K562 (cell line): ENCODE data around the gene ANKS1B. TPM values are rescaled to one million over a fixed set of nuclear protein-coding genes. Genes with fewer than 3 reads are reported as not detected.

Source experiments
- ATAC-seq: fragments of 200-7000 bp; cut with Tn5 transposase; 3 replicates; pipeline ENCODE4 v1.9.1; 2020; ENCODE audit warnings: moderate library complexity
- BruUV-seq: library from RNA; stranded (reverse); fragments of 400-500 nt; replicated peaks from 2 replicates; lab custom pipeline; 2021; lab: Mats Ljungman, UMichigan
- CTCF ChIA-PET: fragments of 300-600 bp; formaldehyde crosslinking; extraction: SDS; loops from one replicate; lab custom pipeline; 2021; ENCODE audit warnings: low intra/inter-chr PET ratio; lab: Yijun Ruan, JAX
- POLR2A ChIA-PET: fragments of 300-600, 350-650 bp; sonication (Branson Sonifier 250); formaldehyde crosslinking; extraction: SDS; loops from one replicate; lab custom pipeline; 2021; ENCODE audit warnings: antibody characterized with exemption, inconsistent platforms; lab: Yijun Ruan, JAX
- DNase-seq, 4 experiments: peaks; one replicate each; pipeline versions ENCODE4 v3.0.0 to v3.0.0-alpha.2; 2011 to 2018; ENCODE audit warnings: low spot score in 3 of 4, mixed read lengths in 3 of 4; ENCODE audit errors: extremely low read depth in 1 of 4
- FAIRE-seq: peaks from 2 replicates; lab custom pipeline; 2011; peaks lifted over from hg19 to GRCh38; lab: Jason Lieb, UNC
- H2AFZ ChIP-seq: 2 replicates; pipeline ENCODE4 v1.6.0; 2011; ENCODE audit warnings: low read depth, low read length, control low read depth, inconsistent platforms
- H3K27ac ChIP-seq: fragments of 200-600 bp; 3 replicates; pipeline ENCODE4 v1.8.0; 2011; ENCODE audit warnings: low read depth, mild to moderate bottlenecking, control low read depth, inconsistent platforms, low read length, moderate library complexity, mixed read lengths; ENCODE audit errors: extremely low read depth
- H3K27me3 ChIP-seq, 2 experiments: fragments of 300-600 bp in 1 of 2; 2 replicates in 1 of 2; 3 replicates in 1 of 2; pipeline versions ENCODE4 v1.6.0 to v1.8.0; 2011; ENCODE audit warnings: inconsistent platforms in 2 of 2, low read length in 2 of 2, mild to moderate bottlenecking in 1 of 2, mixed read lengths in 1 of 2, moderate library complexity in 1 of 2; ENCODE audit not compliant: control insufficient read depth in 2 of 2, insufficient read depth in 2 of 2
- H3K36me3 ChIP-seq: fragments of 300-600 bp; 3 replicates; pipeline ENCODE4 v1.8.0; 2011; ENCODE audit warnings: mild to moderate bottlenecking, low read length, inconsistent platforms; ENCODE audit not compliant: control insufficient read depth, insufficient read depth
- H3K4me1 ChIP-seq, 2 experiments: fragments of 200-600 bp in 1 of 2; replicated peaks in 1 of 2; 2 replicates in 1 of 2; 3 replicates in 1 of 2; pipeline versions ENCODE4 v1.5.1 to v1.8.0; 2011; ENCODE audit warnings: inconsistent platforms in 2 of 2, low read length in 2 of 2, mild to moderate bottlenecking in 1 of 2, mixed read lengths in 1 of 2, moderate library complexity in 1 of 2; ENCODE audit not compliant: control insufficient read depth in 2 of 2, insufficient read depth in 2 of 2
- H3K4me2 ChIP-seq: 2 replicates; pipeline ENCODE4 v1.6.1; 2011; ENCODE audit warnings: low read length, control low read depth, inconsistent platforms, mixed read lengths; ENCODE audit not compliant: insufficient read depth
- H3K4me3 ChIP-seq: fragments of 200-600 bp; sonication (generic), shearing (Covaris generic); 2 replicates; pipeline ENCODE4 v1.5.1; 2016; ENCODE audit warnings: control low read depth, inconsistent platforms
- H3K79me2 ChIP-seq: fragments of 200-600 bp; 3 replicates; pipeline ENCODE4 v1.8.0; 2011; ENCODE audit warnings: low read length, inconsistent platforms; ENCODE audit not compliant: control insufficient read depth, insufficient read depth
- H3K9ac ChIP-seq, 2 experiments: 2 replicates each; pipeline versions ENCODE4 v1.6.0 to v1.6.1; 2011; ENCODE audit warnings: low read depth in 2 of 2, low read length in 2 of 2, control low read depth in 1 of 2, inconsistent platforms in 1 of 2, mild to moderate bottlenecking in 1 of 2, mixed read lengths in 1 of 2; ENCODE audit not compliant: insufficient read depth in 1 of 2
- H3K9me1 ChIP-seq: one replicate; pipeline ENCODE4 v1.6.0; 2011; ENCODE audit warnings: inconsistent platforms, mild to moderate bottlenecking, low read length, moderate library complexity; ENCODE audit not compliant: control insufficient read depth, insufficient read depth
- H3K9me3 ChIP-seq: replicated peaks from 2 replicates; pipeline ENCODE4 v1.5.1; 2011; ENCODE audit warnings: low read depth, low read length, inconsistent platforms; ENCODE audit not compliant: control insufficient read depth, insufficient read depth
- H4K20me1 ChIP-seq: replicated peaks from 2 replicates; pipeline ENCODE4 v1.6.1; 2011; ENCODE audit warnings: low read length, inconsistent platforms, mixed read lengths; ENCODE audit not compliant: control insufficient read depth, insufficient read depth
- ADNP ChIP-seq: fragments of 200-800 bp; sonication (Bioruptor generic); IDR thresholded peaks from 2 replicates; pipeline ENCODE4 v1.6.1; 2016; ENCODE audit warnings: missing genetic modification characterization, missing compliant biosample characterization
- ELF4 ChIP-seq: fragments of 450-650 bp; formaldehyde crosslinking; IDR thresholded peaks from 2 replicates; pipeline ENCODE4 v1.4.0; 2022; ENCODE audit warnings: missing genetic modification characterization
- FOXA3 ChIP-seq, 2 experiments: fragments of 450-650 bp in 1 of 2; sonication (generic) in 1 of 2; formaldehyde crosslinking; IDR thresholded peaks in 1 of 2; conservative IDR thresholded peaks in 1 of 2; 2 replicates each; pipeline versions ENCODE4 v1.4.0 to v1.8.0; 2020 to 2022; ENCODE audit warnings: mild to moderate bottlenecking in 2 of 2, missing genetic modification reagents in 1 of 2
- GTF2A2 ChIP-seq: IDR thresholded peaks from 2 replicates; pipeline ENCODE4 v1.6.1; 2016; ENCODE audit warnings: mild to moderate bottlenecking, missing genetic modification characterization, missing compliant biosample characterization
- NCOA6 ChIP-seq: fragments of 450-650 bp; IDR thresholded peaks from 2 replicates; pipeline ENCODE4 v1.6.1; 2017; ENCODE audit warnings: mild to moderate bottlenecking
- NCOR1 ChIP-seq: fragments of 450-650 bp; IDR thresholded peaks from 2 replicates; pipeline ENCODE4 v1.6.1; 2016; ENCODE audit warnings: mild to moderate bottlenecking, moderate library complexity
- PHTF2 ChIP-seq: fragments of 250-450 bp; sonication (Bioruptor Pico); IDR thresholded peaks from 2 replicates; pipeline ENCODE4 v1.5.0; 2021; ENCODE audit warnings: mild to moderate bottlenecking
- SPI1 ChIP-seq: IDR thresholded peaks from 2 replicates; pipeline ENCODE4 v1.6.1; 2011; ENCODE audit warnings: low read depth, low read length, control low read depth, borderline replicate concordance
- TARDBP ChIP-seq: fragments of 450-650 bp; IDR thresholded peaks from 2 replicates; pipeline ENCODE4 v1.6.1; 2016
- ZBED1 ChIP-seq: IDR thresholded peaks from 2 replicates; pipeline ENCODE4 v1.6.1; 2014
- WGBS: fragments of 100-300 bp; shearing (Covaris generic); methylation state at CpG from one replicate; pipeline ENCODE4 v1.1.6; 2016; ENCODE audit warnings: low coverage, mixed read lengths; ENCODE audit not compliant: insufficient coverage; ENCODE audit errors: missing lambda C conversion rate; 5-methylcytosine and 5-hydroxymethylcytosine counted together
- in situ Hi-C: fragments of 300-500 bp; cut with MboI; formaldehyde crosslinking; loops from 4 replicates; pipeline ENCODE4 v1.15.0; 2018; ENCODE audit warnings: inconsistent platforms, mixed read lengths
- intact Hi-C: fragments of 100-400 bp; cut with micrococcal nuclease; formaldehyde crosslinking; loops from 2 replicates; pipeline ENCODE4 v1.14.2; 2022
- polyA plus RNA-seq, 8 experiments: library from polyadenylated mRNA; depleted of rRNA in 4 of 8; stranded (reverse) in 5 of 8; unstranded in 3 of 8; fragments of >200 nt; fragmentation: Nextera tagmentation in 2 of 8; fragmentation: Illumina TruSeq in 1 of 8; extraction: Ambion mirVana in 2 of 8; extraction: Trizol in 1 of 8; gene quantifications; 2 replicates each; pipeline versions ENCODE4 v1.2.1 to v1.2.3, GENCODE V29; 2011 to 2014; ENCODE audit warnings: inconsistent platforms in 1 of 8, missing spikeins in 1 of 8
- total RNA-seq, 7 experiments: library from RNA; depleted of rRNA in 6 of 7; stranded (reverse); fragments of >200 nt in 6 of 7; fragmentation: Illumina TruSeq in 2 of 7; extraction: Trizol in 2 of 7; gene quantifications; 2 replicates each; pipeline versions ENCODE4 v1.2.1 to v1.2.3, GENCODE V29; 2011 to 2021; ENCODE audit warnings: low replicate concordance in 1 of 7
- TF ChIP-seq, protein P1 (sequence below): sonication (generic); formaldehyde crosslinking; IDR thresholded peaks from 2 replicates; pipeline ENCODE4 v1.8.0; 2022; ENCODE audit warnings: missing genetic modification reagents, mild to moderate bottlenecking, borderline replicate concordance
- TF ChIP-seq, protein P2 (sequence below): fragments of 250-450 bp; sonication (Bioruptor Pico); IDR thresholded peaks from 2 replicates; pipeline ENCODE4 v1.8.0; 2021; ENCODE audit warnings: moderate library complexity, mild to moderate bottlenecking, inconsistent platforms
- TF ChIP-seq, protein P3 (sequence below), 2 experiments: fragments of 450-650 bp; IDR thresholded peaks; 2 replicates each; pipeline ENCODE4 v1.6.1; 2016
- TF ChIP-seq, protein P4 (sequence below): IDR thresholded peaks from 2 replicates; pipeline ENCODE4 v1.6.1; 2011; ENCODE audit warnings: borderline replicate concordance, low read depth, mild to moderate bottlenecking, moderate library complexity, low read length; ENCODE audit not compliant: insufficient read depth, poor library complexity, severe bottlenecking
- TF ChIP-seq, protein P5 (sequence below): fragments of 250-450 bp; sonication (Bioruptor Pico); IDR thresholded peaks from 2 replicates; pipeline ENCODE4 v1.4.0; 2020; ENCODE audit warnings: mild to moderate bottlenecking, moderate library complexity

ANKS1B gene
- total and polyA plus RNA-seq, 9 of the 15 experiments (the other 6 are each of a cell fraction or from before 2014, with no cell fraction given) = 0.04 to 0.47 (median 0.28) TPM; not detected in 4

DNA sequence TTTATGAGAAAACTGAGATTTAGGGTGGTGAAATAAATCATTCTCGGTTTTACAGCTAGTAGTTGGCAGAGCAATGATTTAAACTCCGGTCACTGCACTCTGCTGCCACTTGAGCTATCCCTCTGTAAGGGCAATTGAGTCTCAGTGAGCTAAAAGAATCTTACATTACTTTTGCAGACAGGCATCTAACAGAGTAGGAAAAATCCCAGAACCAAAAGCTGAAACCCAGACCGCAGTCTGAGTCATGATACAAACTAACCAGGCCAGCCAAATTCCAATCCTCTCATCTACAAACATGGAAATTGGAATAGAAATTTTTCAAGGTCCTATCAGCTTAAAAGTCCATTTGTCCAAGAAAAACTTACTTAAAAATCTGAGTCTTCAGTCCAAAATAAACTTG, 73.7 kb downstream of the ANKS1B start:
- no peak overlapping the region for H3K4me2 ChIP-seq
- H3K4me1 ChIP-seq = no peaks in the 10 kb centered on the region
- ATAC-seq (no peak), DNase-seq (no peak), FAIRE-seq (no peak)
- BruUV-seq = no TSS peak
- no peak overlapping the region for H3K9ac ChIP-seq
- no peaks in the 10 kb centered on the region for H3K79me2 ChIP-seq
- H3K9me3 ChIP-seq = no peaks in the 10 kb centered on the region
- no peaks in the 10 kb centered on the region for H3K9me1 ChIP-seq
- H4K20me1 ChIP-seq = no peaks in the 10 kb centered on the region
- no peak overlapping the region for H3K4me3 ChIP-seq
- TF ChIP-seq ADNP (tag) (no peak), ELF4 (CRISPR knock-in tag) (no peak), PHTF2 (CRISPR knock-in tag) (no peak), TARDBP (no peak), GTF2A2 (tag) (no peak), SPI1 (no peak), ZBED1 (no peak), FOXA3 (CRISPR knock-in tag; conservative IDR thresholded peaks at IDR 0.05 in 1 of 2, IDR thresholded peaks at IDR 0.05 in 1 of 2) (no peak), NCOA6 (no peak), NCOR1 (no peak)
- TF ChIP-seq, protein P1, sequence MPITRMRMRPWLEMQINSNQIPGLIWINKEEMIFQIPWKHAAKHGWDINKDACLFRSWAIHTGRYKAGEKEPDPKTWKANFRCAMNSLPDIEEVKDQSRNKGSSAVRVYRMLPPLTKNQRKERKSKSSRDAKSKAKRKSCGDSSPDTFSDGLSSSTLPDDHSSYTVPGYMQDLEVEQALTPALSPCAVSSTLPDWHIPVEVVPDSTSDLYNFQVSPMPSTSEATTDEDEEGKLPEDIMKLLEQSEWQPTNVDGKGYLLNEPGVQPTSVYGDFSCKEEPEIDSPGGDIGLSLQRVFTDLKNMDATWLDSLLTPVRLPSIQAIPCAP (CRISPR knock-in tag) = no peak
- TF ChIP-seq, protein P2, sequence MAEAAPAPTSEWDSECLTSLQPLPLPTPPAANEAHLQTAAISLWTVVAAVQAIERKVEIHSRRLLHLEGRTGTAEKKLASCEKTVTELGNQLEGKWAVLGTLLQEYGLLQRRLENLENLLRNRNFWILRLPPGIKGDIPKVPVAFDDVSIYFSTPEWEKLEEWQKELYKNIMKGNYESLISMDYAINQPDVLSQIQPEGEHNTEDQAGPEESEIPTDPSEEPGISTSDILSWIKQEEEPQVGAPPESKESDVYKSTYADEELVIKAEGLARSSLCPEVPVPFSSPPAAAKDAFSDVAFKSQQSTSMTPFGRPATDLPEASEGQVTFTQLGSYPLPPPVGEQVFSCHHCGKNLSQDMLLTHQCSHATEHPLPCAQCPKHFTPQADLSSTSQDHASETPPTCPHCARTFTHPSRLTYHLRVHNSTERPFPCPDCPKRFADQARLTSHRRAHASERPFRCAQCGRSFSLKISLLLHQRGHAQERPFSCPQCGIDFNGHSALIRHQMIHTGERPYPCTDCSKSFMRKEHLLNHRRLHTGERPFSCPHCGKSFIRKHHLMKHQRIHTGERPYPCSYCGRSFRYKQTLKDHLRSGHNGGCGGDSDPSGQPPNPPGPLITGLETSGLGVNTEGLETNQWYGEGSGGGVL = no peak
- TF ChIP-seq, protein P3, sequence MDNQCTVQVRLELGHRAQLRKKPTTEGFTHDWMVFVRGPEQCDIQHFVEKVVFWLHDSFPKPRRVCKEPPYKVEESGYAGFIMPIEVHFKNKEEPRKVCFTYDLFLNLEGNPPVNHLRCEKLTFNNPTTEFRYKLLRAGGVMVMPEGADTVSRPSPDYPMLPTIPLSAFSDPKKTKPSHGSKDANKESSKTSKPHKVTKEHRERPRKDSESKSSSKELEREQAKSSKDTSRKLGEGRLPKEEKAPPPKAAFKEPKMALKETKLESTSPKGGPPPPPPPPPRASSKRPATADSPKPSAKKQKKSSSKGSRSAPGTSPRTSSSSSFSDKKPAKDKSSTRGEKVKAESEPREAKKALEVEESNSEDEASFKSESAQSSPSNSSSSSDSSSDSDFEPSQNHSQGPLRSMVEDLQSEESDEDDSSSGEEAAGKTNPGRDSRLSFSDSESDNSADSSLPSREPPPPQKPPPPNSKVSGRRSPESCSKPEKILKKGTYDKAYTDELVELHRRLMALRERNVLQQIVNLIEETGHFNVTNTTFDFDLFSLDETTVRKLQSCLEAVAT (IDR thresholded peaks at IDR 0.05) = no peak
- TF ChIP-seq, protein P4, sequence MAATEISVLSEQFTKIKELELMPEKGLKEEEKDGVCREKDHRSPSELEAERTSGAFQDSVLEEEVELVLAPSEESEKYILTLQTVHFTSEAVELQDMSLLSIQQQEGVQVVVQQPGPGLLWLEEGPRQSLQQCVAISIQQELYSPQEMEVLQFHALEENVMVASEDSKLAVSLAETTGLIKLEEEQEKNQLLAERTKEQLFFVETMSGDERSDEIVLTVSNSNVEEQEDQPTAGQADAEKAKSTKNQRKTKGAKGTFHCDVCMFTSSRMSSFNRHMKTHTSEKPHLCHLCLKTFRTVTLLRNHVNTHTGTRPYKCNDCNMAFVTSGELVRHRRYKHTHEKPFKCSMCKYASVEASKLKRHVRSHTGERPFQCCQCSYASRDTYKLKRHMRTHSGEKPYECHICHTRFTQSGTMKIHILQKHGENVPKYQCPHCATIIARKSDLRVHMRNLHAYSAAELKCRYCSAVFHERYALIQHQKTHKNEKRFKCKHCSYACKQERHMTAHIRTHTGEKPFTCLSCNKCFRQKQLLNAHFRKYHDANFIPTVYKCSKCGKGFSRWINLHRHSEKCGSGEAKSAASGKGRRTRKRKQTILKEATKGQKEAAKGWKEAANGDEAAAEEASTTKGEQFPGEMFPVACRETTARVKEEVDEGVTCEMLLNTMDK = no peak
- TF ChIP-seq, protein P5, sequence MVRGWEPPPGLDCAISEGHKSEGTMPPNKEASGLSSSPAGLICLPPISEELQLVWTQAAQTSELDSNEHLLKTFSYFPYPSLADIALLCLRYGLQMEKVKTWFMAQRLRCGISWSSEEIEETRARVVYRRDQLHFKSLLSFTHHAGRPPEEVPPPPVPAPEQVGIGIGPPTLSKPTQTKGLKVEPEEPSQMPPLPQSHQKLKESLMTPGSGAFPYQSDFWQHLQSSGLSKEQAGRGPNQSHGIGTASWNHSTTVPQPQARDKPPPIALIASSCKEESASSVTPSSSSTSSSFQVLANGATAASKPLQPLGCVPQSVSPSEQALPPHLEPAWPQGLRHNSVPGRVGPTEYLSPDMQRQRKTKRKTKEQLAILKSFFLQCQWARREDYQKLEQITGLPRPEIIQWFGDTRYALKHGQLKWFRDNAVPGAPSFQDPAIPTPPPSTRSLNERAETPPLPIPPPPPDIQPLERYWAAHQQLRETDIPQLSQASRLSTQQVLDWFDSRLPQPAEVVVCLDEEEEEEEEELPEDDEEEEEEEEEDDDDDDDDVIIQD (CRISPR knock-in tag) = no peak
- no peak overlapping the region for H2AFZ ChIP-seq
- ChIA-PET CTCF (no interaction called here), POLR2A (interaction anchor here (0.6 kb wide), 1 partner anchor 141 kb away, joined by 3 read pairs; no protein-coding TSS in a partner anchor)
- in situ Hi-C loops (no loop called here), intact Hi-C loops (no loop called here)
- no peaks in the 10 kb centered on the region for H3K36me3 ChIP-seq
- H3K27ac ChIP-seq = no peak overlapping the region
- no peaks in the 10 kb centered on the region for H3K27me3 ChIP-seq
- 2% methylated on average over 3 of the region's 3 CpGs for WGBS
